22Rv1 (cell line): Measurements from ENCODE around the gene SLC26A1.

Experiments
- H3K27ac ChIP-seq: fragments of 450-650 bp; 2 replicates; pipeline ENCODE4 v1.5.1; 2017
- CTCF ChIP-seq: fragments of 450-650 bp; IDR thresholded peaks from 2 replicates; pipeline ENCODE4 v1.5.1; 2017; ENCODE audit warnings: mild to moderate bottlenecking
- ZFX ChIP-seq: fragments of 450-650 bp; IDR thresholded peaks from 2 replicates; pipeline ENCODE4 v1.6.1; 2017; ENCODE audit warnings: antibody characterized with exemption, borderline replicate concordance

The SLC26A1 gene

DNA sequence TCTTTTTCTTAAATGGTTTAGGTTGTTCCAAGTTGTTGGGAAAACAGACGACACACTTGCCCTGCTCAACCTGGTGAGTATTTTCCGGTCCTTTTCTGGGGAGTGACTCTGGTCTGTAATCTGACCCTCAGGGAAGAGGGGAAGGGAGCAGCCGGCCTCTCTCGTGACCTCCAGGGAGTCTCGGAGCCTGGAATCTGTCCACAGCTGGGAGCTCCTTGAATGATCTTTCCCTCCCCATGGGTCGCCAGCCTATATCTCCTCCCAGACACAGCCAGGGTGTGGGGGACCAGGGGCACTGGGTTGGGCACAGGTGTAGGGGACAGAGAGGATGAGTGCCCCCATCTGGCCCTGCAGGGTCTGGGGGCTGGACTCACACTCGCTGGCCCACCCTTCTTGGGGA is 42.0 kb downstream of the SLC26A1 start:
- TF ChIP-seq ZFX (no peak), CTCF (no peak)
- H3K27ac ChIP-seq = no peak overlapping the region

DNA sequence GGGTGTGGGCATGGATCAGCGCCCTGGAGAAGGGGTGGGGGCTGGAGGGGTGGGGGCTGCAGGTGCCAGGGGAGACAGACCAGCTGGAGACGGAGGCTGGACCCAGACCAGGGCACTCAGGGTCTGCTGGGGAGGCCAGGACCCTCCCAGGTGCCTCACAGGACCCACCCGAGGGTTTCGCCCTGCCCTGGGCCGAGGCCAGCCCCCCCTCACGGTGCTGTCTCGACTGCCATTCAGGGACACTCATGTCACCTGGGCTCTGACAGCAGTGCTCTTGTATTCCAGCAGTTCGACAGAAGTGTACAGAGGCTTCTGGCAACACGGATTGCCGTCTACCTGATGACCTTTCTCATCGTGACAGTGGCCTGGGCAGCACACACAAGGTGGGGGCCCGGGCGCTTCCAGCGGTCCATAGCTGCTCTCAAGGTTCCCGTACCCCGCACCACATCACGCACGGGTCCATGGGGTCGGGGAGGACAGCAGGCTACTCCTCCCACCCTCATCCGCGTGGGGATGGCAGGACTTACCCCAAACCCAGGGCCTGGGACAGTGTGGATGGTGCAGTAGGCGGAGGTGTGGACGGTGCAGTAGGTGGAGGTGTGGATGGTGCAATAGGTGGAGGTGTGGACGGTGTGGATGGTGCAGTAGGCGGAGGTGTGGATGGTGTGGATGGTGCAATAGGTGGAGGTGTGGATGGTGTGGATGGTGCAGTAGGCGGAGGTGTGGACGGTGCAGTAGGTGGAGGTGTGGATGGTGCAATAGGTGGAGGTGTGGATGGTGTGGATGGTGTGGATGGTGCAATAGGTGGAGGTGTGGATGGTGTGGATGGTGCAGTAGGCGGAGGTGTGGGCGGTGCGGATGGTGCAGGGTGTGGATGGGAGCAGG is 42.8 kb downstream of the SLC26A1 start:
- no peak overlapping the region for H3K27ac ChIP-seq
- TF ChIP-seq ZFX (no peak), CTCF (no peak)

DNA sequence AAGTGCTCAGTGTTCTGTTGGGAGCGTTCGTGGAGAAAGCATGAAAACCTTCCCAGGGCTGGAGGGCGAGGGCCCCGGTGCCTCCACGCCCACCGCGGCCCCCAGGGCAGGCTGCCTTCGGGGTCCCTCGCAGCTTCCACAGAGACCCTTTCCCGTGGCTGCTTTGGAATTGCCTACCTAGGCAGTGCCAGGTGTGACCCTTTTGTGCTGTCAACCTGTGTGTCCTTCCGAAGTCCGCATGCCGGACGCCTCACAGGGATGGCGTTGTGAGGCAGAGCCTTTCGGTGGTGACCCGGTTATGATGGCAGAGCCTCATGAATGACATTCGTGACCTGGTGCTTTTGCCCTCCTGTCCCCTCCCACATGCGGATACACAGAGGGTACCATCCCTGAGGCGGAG is 43.5 kb downstream of the SLC26A1 start:
- no peak for TF ChIP-seq ZFX
- no peak for TF ChIP-seq CTCF
- H3K27ac ChIP-seq = no peak overlapping the region

- no peak for TF ChIP-seq CTCF
- TF ChIP-seq ZFX = no peak
Observed at GRCh38 chr4:948936-949300, 44.3 kb downstream of the SLC26A1 start.

DNA sequence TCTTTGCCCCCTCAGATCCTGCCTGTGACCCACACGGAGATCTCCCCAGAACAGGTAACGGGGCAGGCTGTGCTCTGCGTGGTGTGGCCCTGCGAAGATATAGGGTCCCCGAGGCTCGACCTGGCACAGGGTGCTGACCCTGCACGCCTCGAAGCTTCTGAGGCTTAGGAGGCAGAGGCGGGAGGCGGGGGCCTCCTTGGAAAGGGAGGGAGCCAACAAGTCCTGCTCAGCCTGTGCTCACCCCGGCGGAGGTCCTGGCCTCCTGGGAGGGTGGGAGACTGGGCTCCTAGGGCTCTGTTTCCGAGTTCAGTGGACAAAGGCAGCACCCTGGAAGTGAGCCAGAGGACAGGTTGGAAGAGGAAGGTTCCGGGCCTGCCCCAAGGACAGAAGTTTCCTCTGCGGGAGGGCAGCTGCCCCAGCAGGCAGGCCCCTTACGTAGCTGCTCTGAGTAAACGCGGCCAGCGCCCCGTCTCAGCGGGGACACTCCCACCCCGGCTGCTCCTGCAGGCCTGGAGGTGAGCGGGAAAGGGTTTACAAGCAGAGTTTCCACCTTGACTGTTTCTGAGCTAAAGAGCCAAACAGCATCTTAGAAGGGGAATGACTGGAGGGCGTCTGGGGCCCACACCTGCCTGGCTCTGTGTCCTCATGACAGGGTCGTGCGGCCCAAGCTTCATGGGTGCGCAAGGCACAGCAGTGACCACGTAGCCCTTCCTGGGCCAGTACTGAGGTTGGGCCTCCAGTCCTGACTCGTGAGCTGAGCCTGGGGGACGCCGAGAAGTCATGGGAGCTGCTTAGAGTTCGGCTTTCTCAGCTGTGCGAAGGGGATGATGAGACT is 44.9 kb downstream of the SLC26A1 start:
- H3K27ac ChIP-seq = no peak overlapping the region
- no peak for TF ChIP-seq ZFX
- TF ChIP-seq CTCF = no peak

More at GRCh38 chr4:948936-949300, 44.3 kb downstream of the SLC26A1 start:
- H3K27ac ChIP-seq = no peak overlapping the region

DNA sequence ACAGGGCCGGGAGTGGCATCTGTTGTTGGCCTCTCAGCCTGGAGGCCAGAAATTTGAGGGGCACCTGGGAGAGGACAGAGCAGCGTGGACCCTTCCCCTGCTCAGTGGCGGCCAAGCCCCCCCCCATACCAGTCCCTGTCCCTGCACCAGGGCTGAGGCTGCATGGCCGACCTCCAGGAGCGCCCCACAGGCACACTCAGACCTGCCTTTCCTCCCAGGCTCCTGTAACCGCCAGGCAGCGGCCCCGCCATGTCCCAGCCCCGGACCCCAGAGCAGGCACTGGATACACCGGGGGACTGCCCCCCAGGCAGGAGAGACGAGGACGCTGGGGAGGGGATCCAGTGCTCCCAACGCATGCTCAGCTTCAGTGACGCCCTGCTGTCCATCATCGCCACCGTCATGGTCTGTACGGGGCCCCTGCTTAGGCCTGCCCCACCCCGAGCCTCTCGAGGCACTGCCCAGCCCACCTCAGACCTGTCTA is 45.7 kb downstream of the SLC26A1 start:
- TF ChIP-seq CTCF (no peak), ZFX (no peak)
- H3K27ac ChIP-seq = no peak overlapping the region
